Osteoblast (primary cell): ENCODE measurements around the gene LSS. TPM values are rescaled to one million over a fixed set of nuclear protein-coding genes. Genes with fewer than 3 reads are reported as not detected.
"Not testable (repeated sequence)": the region's sequence is repeated elsewhere in the genome, so short reads cannot be mapped to it uniquely, and the experiment has no call there.

ENCODE experiments used
- DNase-seq: peaks from one replicate; pipeline ENCODE4 v3.0.0; 2011; ENCODE audit warnings: low spot score, mixed read lengths; ENCODE audit not compliant: insufficient read length; ENCODE audit errors: missing footprints
- H2AFZ ChIP-seq: 2 replicates; pipeline ENCODE4 v1.6.0; 2011; ENCODE audit warnings: mild to moderate bottlenecking, low read length
- H3K27ac ChIP-seq: 2 replicates; pipeline ENCODE4 v1.5.1; 2011; ENCODE audit warnings: mild to moderate bottlenecking, low read depth, low read length, moderate library complexity
- H3K27me3 ChIP-seq: 2 replicates; pipeline ENCODE4 v1.6.0; 2012; ENCODE audit warnings: mild to moderate bottlenecking, control low read depth, inconsistent platforms, low read length, moderate library complexity; ENCODE audit not compliant: insufficient read depth
- H3K36me3 ChIP-seq: 2 replicates; pipeline ENCODE4 v1.5.1; 2011; ENCODE audit warnings: mild to moderate bottlenecking, low read length, control low read depth, moderate library complexity; ENCODE audit not compliant: insufficient read depth
- H3K4me1 ChIP-seq: 2 replicates; pipeline ENCODE4 v1.5.1; 2011; ENCODE audit warnings: mild to moderate bottlenecking, low read length, control low read depth, moderate library complexity; ENCODE audit not compliant: insufficient read depth
- H3K4me2 ChIP-seq: 2 replicates; pipeline ENCODE4 v1.6.0; 2011; ENCODE audit warnings: mild to moderate bottlenecking, low read length; ENCODE audit not compliant: insufficient read depth
- H3K4me3 ChIP-seq: fragments of 200-600 bp; sonication (generic); 3 replicates; pipeline ENCODE4 v1.5.1; 2012; ENCODE audit warnings: mild to moderate bottlenecking, low read length, inconsistent platforms; ENCODE audit not compliant: insufficient read depth
- H3K79me2 ChIP-seq: 2 replicates; pipeline ENCODE4 v1.6.0; 2012; ENCODE audit warnings: mild to moderate bottlenecking, low read length, control low read depth, inconsistent platforms; ENCODE audit not compliant: insufficient read depth
- H3K9me3 ChIP-seq: 2 replicates; pipeline ENCODE4 v1.5.1; 2011; ENCODE audit warnings: low read depth, low read length, control low read depth
- H4K20me1 ChIP-seq: 2 replicates; pipeline ENCODE4 v1.6.0; 2012; ENCODE audit warnings: mild to moderate bottlenecking, low read length, control low read depth; ENCODE audit not compliant: insufficient read depth
- total RNA-seq: library from RNA; depleted of rRNA; stranded (reverse); fragments of >200 nt; gene quantifications from 2 replicates; pipeline ENCODE4 v1.2.3, GENCODE V29; 2012
- TF ChIP-seq, protein P1 (sequence below): IDR thresholded peaks from 2 replicates; pipeline ENCODE4 v1.5.1; 2011; ENCODE audit warnings: mild to moderate bottlenecking, low read depth, low read length, moderate library complexity; ENCODE audit errors: extremely low read depth

Gene LSS
- total RNA-seq, 1 donor, result 122 TPM

DNA sequence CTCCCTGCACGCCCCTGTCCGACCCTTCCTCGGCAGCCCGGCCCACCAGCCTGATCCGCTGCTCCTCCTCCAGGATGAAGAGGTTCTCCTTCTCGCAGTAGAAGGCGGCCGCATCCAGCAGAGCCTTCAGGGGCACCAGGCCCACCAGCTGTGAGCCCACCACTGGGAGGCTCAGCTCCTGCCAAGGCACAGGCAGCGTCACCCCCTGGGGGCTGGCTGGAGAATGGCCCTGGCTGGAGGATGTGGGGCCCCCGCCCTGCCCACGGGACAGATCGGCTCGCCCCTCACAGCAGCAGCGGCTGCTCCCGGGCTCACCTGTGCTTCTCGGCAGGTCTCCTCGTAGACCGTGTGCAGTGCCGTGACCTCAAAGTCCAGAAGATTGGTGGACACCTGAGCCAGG is 78.5 kb downstream of the LSS start:
- Histone ChIP-seq H3K36me3 (no peaks in the 10 kb centered on the region), H4K20me1 (no peaks in the 10 kb centered on the region), H3K4me2 (no peak overlapping the region), H3K9me3 (no peaks in the 10 kb centered on the region), H3K4me3 (no peak overlapping the region), H3K27me3 (no peaks in the 10 kb centered on the region), H2AFZ (no peak overlapping the region), H3K4me1 (peaks cover 4% of the 10 kb centered on the region), H3K79me2 (no peaks in the 10 kb centered on the region), H3K27ac (no peak overlapping the region)
- DNase-seq, result no peak
- TF ChIP-seq, protein P1, sequence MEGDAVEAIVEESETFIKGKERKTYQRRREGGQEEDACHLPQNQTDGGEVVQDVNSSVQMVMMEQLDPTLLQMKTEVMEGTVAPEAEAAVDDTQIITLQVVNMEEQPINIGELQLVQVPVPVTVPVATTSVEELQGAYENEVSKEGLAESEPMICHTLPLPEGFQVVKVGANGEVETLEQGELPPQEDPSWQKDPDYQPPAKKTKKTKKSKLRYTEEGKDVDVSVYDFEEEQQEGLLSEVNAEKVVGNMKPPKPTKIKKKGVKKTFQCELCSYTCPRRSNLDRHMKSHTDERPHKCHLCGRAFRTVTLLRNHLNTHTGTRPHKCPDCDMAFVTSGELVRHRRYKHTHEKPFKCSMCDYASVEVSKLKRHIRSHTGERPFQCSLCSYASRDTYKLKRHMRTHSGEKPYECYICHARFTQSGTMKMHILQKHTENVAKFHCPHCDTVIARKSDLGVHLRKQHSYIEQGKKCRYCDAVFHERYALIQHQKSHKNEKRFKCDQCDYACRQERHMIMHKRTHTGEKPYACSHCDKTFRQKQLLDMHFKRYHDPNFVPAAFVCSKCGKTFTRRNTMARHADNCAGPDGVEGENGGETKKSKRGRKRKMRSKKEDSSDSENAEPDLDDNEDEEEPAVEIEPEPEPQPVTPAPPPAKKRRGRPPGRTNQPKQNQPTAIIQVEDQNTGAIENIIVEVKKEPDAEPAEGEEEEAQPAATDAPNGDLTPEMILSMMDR, result no peak

DNA sequence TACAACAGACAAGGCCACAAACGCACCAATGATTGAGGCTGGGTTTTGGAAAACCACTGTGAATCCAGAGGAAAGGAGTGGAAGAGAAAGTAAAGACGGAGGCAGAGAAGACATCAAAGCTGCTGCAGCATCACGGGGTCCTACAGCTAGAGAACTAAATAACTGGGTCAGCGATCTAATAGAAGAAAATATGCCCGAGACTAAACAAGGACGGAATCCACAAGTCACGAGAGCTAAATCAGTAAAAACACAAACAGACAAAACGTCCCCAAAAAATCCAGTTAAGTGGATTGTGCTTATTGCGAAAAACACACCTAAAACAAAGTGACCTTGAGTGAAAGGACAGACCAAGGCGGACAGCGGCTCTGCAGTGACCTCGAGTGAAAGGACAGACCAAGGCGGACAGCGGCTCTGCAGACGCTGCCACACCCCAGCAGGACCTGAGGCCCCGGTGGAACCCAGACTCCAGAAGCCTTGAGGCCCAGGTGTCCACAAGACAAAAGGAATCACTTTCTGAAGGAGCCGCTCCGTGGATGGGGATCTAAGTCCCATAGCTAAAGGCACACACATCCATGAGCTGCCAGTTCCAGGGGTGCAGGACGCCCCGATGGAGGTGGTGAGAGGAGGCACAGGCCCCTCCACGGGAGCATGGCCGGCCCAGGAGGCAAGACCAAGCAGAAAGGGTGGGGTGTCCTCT is 79.2 kb downstream of the LSS start:
- H3K9me3 ChIP-seq, result no peaks in the 10 kb centered on the region
- no peaks in the 10 kb centered on the region for H3K36me3 ChIP-seq
- no peaks in the 10 kb centered on the region for H4K20me1 ChIP-seq
- H2AFZ ChIP-seq, result no peak overlapping the region
- H3K4me1 ChIP-seq, result peaks cover 4% of the 10 kb centered on the region
- TF ChIP-seq, protein P1, result no peak
- no peak overlapping the region for H3K27ac ChIP-seq
- H3K4me3 ChIP-seq, result no peak overlapping the region
- no peaks in the 10 kb centered on the region for H3K79me2 ChIP-seq
- DNase-seq, result peak; percentile 74
- no peaks in the 10 kb centered on the region for H3K27me3 ChIP-seq
- no peak overlapping the region for H3K4me2 ChIP-seq

DNA sequence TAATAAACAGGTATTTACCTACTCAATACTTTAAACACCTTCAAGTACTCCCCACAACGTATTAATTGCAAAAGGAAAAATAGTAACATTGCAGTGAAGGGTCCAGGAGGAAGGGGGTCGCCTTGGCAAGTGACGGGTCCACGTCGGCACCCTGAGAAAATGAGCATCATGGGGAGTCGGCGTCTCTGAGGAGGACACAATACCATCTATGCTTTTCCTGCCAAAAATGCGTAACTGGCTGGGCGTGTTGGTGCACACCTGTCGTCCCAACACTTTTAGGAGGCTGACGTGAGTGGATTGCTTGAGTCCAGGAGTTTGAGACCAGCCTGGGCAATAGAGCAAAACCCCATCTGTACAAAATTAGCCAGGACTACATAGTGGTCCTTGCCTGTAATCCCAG is 80.5 kb downstream of the LSS start:
- Histone ChIP-seq H3K79me2 (no peaks in the 10 kb centered on the region), H3K27ac (no peak overlapping the region), H2AFZ (no peak overlapping the region), H3K4me3 (no peak overlapping the region), H4K20me1 (no peaks in the 10 kb centered on the region), H3K36me3 (no peaks in the 10 kb centered on the region), H3K4me1 (peaks cover 4% of the 10 kb centered on the region), H3K27me3 (no peaks in the 10 kb centered on the region), H3K4me2 (no peak overlapping the region), H3K9me3 (no peaks in the 10 kb centered on the region)
- peak; percentile 51 for DNase-seq
- TF ChIP-seq, protein P1, result no peak

GRCh38 chr21:46147429-46147828 is 81.1 kb downstream of the LSS start:
- peak; percentile 94 for DNase-seq
- H3K4me2 ChIP-seq, H3K27ac ChIP-seq, H3K36me3 ChIP-seq, H3K9me3 ChIP-seq, H2AFZ ChIP-seq, H3K27me3 ChIP-seq, H3K79me2 ChIP-seq, H3K4me3 ChIP-seq, H3K4me1 ChIP-seq, H4K20me1 ChIP-seq: not testable (repeated sequence)
- TF ChIP-seq, protein P1, result peak; percentile 54
